HG02943 (cell line): ENCODE measurements around the gene USP26.
"Not testable (repeated sequence)": the region's sequence is repeated elsewhere in the genome, so short reads cannot be mapped to it uniquely, and the experiment has no call there.

ENCODE experiments used
- ATAC-seq: cut with Tn5 transposase; IDR thresholded peaks from one replicate; pipeline ENCODE4 v1.9.1; 2021; ENCODE audit warnings: mild to moderate bottlenecking, low read depth, moderate library complexity; ENCODE audit not compliant: unreplicated experiment

Gene USP26

DNA sequence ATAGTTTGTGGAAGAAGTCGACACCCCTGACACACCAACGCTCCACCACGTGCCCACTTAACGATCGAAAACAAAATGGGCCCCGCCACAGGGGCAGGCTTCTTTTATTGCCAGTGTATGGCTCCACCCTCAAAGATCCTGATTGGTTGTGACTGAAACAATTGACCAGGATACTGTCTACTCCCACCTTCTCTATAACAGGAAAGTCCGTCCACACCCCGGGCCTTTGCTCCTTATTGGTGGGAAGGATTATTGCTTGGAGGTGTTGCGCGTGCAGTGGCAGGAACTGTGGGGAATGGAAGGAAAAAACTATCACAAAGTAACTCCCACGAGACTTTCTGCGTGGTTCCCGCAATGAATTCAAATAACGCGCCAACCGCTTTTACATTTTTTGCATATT is at the start of gene USP26:
TSS of gene USP26 (minus strand) at position 79 of the 400 bp plus-strand sequence. CDS start 68,889 bp downstream, outside the sequence.
- ATAC-seq: no peak

DNA sequence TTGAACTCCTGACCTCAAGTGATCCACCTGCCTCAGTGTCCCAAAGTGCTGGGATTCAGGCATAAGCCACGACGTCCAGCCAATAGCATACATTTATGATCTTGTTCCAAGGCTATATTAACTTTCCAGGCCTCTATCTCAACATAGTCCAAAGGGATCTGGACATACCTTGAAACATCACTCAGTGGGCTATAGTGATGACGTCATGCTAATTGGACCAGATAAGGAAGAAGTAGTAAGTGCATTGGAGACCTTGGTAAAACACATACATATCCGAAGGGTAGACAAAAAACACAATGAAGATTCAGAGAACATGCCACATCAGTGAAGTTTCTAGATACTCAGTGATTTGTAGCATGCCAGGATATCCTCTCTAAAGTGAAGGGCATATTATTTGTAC is 37.4 kb upstream of the USP26 start:
- no peak for ATAC-seq

GRCh38 chrX:133120406-133120805 is 23.5 kb upstream of the USP26 start:
- no peak for ATAC-seq

DNA sequence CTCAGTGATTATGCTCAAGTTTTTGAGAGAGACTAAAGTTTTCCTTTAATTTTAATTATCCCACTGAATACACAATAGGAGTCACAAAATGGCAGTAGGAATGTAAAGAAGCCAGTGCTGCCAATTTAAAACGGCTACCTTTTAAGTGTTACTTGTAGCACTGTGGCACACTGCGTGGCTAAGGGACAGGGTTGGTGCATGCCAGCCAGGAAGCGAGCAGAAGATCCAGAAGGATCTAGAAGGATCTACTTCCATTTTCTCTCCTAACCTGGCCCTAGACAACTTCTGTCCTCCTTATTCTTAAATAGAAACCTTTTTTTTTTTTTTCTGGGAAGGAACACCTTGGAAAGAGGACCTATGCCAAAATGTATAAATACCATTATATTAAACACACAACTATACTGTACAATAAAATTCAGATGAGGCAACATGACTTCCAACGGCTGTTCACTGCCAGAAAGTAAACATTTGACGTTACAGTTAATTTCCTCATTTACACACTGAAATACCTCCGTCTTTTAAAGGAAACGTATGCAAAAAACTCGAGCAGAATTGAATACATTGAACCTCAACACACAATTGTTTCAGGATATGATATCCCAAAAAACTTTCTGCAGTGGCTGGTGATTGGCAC is 2.7 kb downstream of the USP26 start:
- no peak for ATAC-seq

DNA sequence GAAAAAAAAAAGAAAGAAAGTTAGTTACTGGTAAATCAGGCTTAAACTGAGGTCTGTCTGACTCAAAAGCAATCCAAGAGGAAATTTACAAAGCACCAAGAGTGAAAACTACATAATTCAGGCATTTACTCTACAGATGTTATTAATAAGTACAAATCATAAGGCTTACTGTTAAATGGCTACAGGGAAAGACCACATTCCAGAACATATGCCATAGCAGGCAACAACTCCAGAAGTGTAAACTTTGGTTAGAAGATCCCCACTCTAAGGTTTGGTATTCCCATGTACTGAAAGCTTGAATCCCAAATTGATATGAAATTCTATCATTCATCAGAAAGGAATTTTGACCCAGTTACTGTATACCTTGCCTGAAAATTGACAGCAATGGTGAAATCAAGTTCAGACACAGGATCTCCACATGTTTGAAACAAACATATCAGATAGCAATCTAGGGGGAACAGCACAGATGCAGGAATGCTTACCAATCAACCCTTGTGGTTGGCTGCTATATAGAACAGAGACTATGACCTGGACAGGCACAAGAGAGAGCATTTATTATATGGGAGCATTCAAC is 6.6 kb downstream of the USP26 start:
- ATAC-seq: no peak

DNA sequence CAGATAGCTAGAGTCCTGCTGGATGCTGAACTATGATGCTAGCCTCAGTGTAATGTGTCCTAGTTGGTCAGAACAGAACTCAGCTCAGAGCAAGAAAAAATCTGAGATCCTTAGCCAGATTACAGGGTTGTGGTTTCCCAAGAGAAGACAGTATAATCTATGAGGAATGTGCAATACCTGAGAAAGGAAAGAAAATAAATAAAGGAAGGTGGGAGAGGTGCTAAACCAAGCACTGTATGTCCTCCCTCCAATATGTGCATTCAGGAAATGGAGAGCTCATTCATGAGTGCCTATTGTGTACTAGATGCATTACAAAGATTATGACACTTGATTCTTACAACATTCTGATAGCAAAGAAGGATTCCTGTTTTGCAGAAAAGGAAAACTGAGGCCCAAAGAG is 7.5 kb downstream of the USP26 start:
- ATAC-seq: no peak

DNA sequence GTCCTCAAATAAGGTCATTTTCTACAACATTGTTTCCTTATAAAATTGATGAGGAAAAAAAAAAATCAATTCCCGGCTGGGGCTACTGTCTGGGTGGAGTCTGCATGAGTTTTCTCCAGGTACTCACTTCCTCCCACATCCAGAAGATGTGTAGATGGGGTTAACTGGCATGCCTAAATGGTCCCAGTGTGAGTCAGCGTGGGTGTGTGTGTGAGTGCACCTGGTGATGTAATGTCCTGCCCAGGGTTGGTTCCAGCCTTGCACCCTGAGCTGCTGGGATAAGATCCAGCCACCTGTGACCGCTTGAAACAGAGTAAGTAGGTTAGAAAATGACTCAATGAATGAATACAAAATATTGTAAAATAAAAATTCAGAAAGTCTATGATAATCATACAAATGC is 11.1 kb downstream of the USP26 start:
- ATAC-seq: no peak

GRCh38 chrX:133085056-133085455 is 11.9 kb downstream of the USP26 start:
- ATAC-seq: not testable (repeated sequence)

GRCh38 chrX:133083899-133084298 is 13.0 kb downstream of the USP26 start:
- ATAC-seq: no peak

DNA sequence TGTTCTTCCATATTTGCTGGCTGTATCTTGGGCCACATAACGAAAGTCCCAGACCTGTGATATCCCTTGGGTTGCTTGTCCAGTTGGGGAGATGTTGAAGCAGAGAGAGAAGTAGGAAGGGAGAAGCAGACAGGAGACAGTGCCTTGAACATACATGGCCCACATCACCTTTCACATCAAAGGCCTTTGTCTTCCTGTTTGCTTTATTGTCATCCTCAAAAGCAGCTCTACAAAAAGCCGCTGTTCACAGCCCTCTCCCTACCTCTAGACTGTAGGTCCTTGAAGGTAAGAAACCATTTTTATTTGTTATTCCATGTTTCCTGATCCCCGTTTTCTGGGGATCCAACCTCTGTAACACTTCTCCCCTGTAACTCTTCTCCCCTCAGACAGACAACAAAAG is 14.9 kb downstream of the USP26 start:
- no peak for ATAC-seq

DNA sequence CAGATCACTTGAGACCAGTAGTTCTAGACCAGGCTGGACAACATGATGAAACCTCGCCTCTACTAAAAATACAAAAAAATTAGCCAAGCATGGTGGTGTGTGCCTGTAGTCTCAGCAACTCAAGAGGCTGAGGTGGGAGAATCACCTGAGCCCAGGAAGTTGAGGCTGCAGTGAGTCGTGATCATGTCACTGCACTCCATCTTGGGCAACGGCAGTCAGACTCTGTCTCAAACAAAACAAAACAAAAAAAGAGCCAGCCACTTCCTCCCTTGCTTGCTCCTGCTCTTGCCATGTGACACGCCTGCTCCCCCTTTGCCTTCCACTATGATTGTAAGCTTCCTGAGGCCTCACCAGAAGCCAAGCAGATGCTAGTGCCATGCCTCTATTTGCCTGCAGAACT is 19.1 kb downstream of the USP26 start:
- ATAC-seq: not testable (repeated sequence)

DNA sequence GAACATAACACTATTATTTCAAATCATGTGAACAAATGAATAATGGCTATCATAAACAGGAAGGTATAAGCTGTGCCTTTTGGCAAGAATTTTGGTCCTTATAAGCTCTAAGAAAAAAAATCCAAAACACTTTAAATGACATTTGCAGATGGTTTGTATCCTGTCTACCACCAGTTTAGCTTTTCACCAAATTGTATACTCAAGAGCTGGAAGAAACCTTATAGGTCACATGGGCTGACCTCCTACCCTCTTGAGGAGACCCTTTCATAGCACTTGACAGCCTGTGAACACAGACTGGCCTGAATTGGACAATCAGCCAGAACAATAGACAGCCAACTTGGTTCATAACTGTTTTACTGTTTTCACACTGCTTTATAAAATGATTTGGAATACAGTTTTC is 24.3 kb downstream of the USP26 start:
- no peak for ATAC-seq

DNA sequence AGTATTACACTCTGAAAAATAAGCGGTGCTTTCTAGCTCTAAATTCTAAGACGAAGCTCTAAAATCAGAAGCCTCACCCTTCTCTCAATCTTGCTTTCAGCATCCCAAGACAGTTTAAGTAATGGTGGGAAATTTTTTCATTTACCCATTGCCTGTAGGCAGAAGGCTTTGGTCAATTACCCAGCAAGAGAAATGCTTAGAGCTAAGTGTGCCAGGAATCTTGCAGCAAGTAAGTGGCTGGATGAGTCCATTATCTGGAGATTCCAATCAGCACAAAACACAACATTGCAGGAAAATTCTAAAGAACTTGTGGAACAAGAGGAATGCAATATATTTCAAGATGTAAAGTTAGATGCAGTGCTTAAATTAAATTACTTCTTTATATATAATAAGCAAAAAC is 28.4 kb downstream of the USP26 start:
- no peak for ATAC-seq

GRCh38 chrX:133056341-133056740 is 40.6 kb downstream of the USP26 start:
- ATAC-seq: no peak

- ATAC-seq: no peak
These were observed 42.0 kb downstream of the USP26 start for GRCh38 chrX:133054761-133055405.

DNA sequence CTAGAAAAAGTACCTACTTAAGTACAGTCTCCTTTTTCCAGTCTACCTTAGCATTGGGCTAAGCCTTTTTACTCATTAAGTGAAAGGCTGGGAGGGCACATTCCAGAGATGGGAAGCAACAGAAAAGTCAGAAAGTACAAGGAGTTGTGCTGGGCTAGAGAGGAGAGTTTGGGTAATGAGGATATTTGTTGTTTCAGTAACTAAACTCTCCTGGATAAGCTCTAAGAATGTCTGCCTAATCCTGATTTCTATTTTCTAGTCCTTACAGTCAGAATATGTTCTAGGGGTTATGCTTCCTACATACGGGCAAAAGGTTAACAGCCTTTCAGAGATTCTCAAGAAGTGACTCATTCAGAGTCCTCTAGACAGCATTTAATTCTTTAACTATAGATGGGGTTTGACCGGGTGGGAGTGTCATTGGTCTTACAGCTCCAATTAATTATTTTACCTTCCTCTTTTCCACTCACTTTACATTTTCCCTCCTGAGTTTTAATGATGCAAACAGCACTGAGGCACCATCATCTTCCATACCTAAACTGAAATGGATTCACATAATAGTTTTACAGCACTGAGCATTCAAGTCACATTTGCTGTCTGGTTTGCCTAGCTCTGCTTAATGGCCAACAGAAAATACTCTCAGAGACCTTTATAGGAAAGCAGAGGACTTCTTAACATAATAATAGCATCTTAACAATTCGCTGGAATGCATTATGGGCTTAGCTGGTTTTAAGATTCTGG is 42.9 kb downstream of the USP26 start:
- no peak for ATAC-seq

DNA sequence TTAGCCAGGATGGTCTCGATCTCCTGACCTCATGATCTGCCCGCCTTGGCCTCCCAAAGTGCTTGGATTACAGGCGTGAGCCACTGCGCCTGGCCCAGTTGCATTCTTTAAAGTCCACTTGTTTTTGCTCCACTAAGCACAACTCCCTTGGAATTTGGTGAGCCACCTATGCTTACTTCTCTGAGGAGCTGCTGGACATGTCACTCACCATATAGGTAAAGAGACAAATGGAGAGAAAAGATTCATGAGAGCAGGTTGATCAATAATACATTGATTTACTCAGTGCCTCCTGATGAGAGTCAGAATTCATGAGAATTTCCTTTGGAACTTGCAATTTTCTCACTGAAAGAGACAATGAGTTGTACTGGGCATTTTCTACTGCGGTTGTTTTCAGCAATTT is 48.2 kb downstream of the USP26 start:
- no peak for ATAC-seq

DNA sequence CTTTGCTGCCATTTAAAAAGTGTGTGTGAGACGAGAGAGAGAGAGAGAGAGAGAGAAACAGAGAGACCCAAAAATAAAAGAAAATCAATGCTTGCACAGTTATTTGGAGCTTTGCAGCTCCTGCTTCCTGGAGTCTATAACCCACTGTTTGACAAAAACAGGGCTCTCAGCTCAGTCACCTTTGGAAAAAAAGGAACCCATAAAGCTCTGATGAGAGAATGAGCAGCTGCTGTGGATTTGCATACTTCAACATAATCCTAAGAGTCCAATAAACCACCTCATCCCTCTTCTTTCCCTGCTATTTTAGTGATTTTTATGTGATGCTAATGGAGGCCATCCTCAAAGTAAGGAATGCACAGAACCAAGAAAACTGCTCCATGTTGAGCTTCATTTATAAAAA is 50.3 kb downstream of the USP26 start:
- ATAC-seq: no peak

- no peak for ATAC-seq
These were observed 50.9 kb downstream of the USP26 start for GRCh38 chrX:133045986-133046385.

DNA sequence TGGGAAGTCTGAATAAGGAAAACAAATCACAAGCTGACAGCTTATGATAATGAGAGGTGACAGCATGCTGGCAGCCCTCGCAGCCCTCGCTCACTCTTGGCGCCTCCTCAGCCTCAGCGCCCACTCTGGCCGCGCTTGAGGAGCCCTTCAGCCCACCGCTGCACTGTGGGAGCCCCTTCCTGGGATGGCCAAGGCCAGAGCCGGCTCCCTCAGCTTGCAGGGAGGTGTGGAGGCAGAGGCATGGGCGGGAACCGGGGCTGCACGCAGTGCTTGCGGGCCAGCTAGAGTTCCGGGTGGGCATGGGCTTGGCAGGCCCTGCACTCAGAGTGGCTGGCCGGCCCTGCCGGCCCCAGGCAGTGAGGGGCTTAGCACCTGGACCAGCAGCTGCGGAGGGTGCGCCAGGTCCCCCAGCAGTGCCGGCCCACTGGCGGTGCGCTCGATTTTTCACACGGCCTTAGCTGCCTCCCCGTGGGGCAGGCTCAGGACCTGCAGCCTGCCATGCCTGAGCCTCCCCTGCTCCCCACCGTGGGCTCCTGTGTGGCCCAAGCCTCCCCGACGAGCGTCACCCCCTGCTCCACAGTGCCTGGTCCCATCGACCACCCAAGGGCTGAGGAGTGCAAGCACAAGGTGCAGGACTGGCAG is 52.6 kb downstream of the USP26 start:
- not testable (repeated sequence) for ATAC-seq

GRCh38 chrX:133042260-133042659 is 54.6 kb downstream of the USP26 start:
- no peak for ATAC-seq
